Fibroblast of the aortic adventitia (primary cell): ENCODE measurements around the gene CYP1A1. TPM values are rescaled to one million over a fixed set of nuclear protein-coding genes. Genes with fewer than 3 reads are reported as not detected.

Source experiments
- DNase-seq: peaks from one replicate; pipeline ENCODE4 v3.0.0-alpha.2; 2010; ENCODE audit warnings: low read depth
- H3K4me3 ChIP-seq: 2 replicates; pipeline ENCODE4 v1.5.1; 2011; ENCODE audit warnings: low read depth, mild to moderate bottlenecking, control low read depth, low read length, moderate library complexity
- total RNA-seq: library from RNA; depleted of rRNA; stranded (reverse); fragments of >200 nt; gene quantifications from 2 replicates; pipeline ENCODE4 v1.2.3, GENCODE V29; 2012; ENCODE audit warnings: low replicate concordance
- TF ChIP-seq, protein P1 (sequence below): IDR thresholded peaks from 2 replicates; pipeline ENCODE4 v1.5.1; 2011; ENCODE audit warnings: mild to moderate bottlenecking, low read length, control low read depth, inconsistent platforms; ENCODE audit not compliant: insufficient read depth

Gene CYP1A1
- total RNA-seq, 1 donor, result 0.63 TPM

DNA sequence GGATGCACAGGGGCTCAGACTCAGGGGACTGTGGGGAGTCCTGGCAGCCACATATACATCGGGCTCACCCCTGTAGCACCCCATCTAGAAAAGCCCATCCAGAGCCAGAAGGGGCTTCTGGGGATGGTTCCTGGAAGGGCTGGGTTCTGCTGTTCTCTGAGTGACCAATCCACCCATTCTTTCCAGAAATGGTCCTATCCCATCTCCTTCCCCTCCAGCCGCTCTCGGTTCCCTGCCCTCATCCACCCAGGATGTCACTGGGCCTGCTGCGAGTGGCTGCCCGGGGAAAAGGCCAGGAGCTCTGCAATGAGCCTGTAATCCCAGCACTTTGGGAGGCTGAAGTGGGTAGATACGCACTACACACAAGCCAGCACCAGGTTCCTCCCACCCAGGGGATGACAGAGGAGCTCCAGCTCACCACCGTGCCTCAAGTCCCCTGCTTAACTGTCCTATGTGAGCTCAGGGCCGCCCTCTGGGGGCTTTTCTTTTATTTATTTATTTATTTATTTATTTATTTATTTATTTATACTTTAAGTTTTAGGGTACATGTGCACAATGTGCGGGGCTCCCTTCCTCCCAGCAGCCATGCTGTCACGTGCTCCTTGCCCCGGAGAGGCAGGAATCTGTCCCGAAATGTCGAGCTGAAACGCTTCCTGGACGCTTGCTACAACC, 42.9 kb upstream of the CYP1A1 start:
- peak overlapping the region; percentile 40 for H3K4me3 ChIP-seq
- TF ChIP-seq, protein P1, sequence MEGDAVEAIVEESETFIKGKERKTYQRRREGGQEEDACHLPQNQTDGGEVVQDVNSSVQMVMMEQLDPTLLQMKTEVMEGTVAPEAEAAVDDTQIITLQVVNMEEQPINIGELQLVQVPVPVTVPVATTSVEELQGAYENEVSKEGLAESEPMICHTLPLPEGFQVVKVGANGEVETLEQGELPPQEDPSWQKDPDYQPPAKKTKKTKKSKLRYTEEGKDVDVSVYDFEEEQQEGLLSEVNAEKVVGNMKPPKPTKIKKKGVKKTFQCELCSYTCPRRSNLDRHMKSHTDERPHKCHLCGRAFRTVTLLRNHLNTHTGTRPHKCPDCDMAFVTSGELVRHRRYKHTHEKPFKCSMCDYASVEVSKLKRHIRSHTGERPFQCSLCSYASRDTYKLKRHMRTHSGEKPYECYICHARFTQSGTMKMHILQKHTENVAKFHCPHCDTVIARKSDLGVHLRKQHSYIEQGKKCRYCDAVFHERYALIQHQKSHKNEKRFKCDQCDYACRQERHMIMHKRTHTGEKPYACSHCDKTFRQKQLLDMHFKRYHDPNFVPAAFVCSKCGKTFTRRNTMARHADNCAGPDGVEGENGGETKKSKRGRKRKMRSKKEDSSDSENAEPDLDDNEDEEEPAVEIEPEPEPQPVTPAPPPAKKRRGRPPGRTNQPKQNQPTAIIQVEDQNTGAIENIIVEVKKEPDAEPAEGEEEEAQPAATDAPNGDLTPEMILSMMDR, result no peak
- no peak for DNase-seq

DNA sequence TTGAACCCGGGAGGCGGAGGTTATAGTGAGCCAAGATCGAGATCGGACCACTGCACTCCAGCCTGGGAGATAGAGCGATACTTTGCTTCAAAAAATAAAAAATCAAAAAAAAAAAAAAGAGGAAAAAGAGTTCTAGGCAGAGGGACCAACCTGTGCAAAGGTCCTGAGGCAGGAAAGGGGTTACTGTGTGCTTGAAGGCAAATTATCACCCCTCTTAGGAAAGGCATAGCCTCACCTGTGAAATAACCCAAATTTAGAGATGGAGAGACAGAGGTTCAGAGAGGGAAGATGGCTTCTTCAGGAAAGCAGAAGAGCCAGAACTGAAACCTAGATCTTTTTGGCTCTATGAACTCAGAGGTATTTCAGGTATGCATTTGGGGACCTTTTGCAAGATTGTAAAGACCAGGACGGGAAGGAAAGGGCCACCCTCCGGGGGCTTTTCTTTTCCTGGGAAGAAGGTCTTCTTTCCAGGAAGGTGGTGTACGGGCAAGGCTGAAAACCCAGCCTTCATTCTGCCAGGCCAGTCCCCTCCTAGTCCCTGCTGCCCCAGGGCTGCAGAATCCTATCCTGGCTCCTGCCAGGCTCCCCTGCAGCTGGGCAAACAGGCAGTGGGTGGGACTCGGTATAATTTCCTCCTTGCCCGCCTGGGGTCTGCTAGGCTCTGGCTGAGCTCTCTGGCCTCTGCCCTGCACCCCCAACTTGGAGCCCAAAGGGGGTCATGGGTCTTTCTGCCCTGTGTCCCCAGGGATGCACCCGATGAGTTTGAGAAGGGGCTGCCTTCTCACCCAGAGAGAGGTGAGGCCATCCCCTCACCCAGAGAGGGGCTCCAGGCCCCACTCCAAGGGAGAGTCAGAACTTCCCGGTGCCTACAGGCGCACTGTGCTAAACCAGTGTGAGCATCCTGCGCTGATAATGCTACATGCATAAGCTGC, 42.1 kb upstream of the CYP1A1 start:
- TF ChIP-seq, protein P1, result no peak
- no peak for DNase-seq
- H3K4me3 ChIP-seq, result no peak overlapping the region

DNA sequence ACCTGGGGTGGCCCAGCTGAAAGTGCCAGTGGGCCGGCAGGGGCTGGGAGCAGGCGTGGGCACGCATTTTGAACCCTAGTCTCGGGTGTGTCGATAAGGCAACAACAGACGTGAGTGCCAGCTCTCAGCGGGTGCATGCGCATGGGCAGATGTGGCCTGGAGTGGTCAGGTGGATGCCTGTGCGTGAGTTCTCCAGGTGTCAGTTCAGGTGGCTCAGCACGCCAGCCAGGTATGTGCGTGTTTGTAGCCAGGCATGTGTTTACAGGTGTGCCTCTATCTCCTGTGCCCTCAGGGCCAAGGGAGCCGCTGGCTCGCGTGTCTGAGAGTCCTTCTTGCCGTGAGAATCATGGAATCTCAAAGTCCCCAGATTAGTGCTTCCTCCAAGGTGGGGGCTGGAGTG, 38.1 kb upstream of the CYP1A1 start:
- no peak for DNase-seq
- TF ChIP-seq, protein P1, result no peak
- H3K4me3 ChIP-seq, result no peak overlapping the region

DNA sequence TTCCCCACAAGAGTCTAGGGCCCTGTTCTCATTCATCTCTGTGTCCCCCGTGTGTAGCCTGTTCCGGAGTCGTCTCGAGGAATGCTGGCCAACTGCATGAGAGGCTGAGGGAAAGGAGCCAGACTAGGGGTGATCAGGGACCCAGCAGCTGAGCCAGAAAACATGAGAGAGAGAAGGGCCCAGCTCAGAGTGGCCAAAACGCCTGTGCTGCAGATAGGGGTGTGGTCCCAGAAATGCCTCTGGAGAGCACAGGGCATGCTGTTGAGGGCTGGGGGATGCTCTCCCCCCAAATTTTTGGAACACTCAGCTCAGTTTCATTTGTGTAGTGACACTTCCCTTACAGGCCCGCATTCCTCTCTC, 37.4 kb upstream of the CYP1A1 start:
- DNase-seq, result no peak
- TF ChIP-seq, protein P1, result no peak
- no peak overlapping the region for H3K4me3 ChIP-seq

DNA sequence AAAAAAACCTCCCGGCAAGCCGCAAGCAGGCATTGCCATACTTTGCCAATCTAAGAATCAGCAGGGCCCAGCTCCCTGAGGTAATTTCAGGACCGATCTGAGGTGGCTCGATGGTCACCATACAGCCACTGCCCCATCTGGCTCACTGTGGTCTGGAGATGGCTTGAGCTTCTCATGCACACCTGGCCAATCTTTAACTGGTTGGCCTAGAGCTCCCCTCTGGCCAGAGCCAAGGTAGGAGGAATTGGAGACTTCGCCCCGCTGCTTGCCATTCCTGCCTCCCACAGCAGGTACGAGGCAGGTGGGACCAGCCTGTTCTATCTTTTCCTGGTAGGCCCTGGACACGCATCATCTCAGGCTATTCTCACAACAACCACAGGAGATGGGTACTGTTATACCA, 33.4 kb upstream of the CYP1A1 start:
- no peak overlapping the region for H3K4me3 ChIP-seq
- TF ChIP-seq, protein P1, result no peak
- no peak for DNase-seq

DNA sequence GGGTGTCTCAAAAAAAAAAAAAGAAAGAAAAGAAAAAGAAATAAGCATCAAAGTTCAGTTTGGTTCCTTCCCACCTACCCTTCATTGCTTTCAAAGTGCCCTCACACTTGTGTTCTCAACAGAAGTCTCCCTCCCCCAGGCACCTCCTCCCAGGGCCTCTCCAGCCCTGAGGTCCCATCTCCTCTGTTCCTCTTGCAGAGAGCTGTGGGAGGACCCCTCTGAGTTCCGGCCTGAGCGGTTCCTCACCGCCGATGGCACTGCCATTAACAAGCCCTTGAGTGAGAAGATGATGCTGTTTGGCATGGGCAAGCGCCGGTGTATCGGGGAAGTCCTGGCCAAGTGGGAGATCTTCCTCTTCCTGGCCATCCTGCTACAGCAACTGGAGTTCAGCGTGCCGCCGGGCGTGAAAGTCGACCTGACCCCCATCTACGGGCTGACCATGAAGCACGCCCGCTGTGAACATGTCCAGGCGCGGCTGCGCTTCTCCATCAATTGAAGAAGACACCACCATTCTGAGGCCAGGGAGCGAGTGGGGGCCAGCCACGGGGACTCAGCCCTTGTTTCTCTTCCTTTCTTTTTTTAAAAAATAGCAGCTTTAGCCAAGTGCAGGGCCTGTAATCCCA, 29.4 kb upstream of the CYP1A1 start:
- TF ChIP-seq, protein P1, result no peak
- no peak for DNase-seq
- no peak overlapping the region for H3K4me3 ChIP-seq
